T-helper 1 cell treated with Interleukin-12 subunit alpha and Interleukin-12 subunit beta and Interleukin-4 antibody, amounts not matched to agents 30 ng/mL and 1 ng/mL, for 36 hours (primary cell): ENCODE results near the gene ACTR1A. TPM values are rescaled to one million over a fixed set of nuclear protein-coding genes. Genes with fewer than 3 reads are reported as not detected.

Experiments used
- intact Hi-C: fragments of 100-400 bp; cut with micrococcal nuclease; formaldehyde crosslinking; loops from one replicate; pipeline ENCODE4 v1.15.1; 2024
- total RNA-seq: library from RNA; stranded (reverse); gene quantifications from 2 replicates; pipeline ENCODE4 v1.2.3, GENCODE V29; 2022

The ACTR1A gene
- total RNA-seq, 1 donor from 2014 or later, result 74.9 TPM

- intact Hi-C loops, result loop anchor here (1.0 to 10.0 kb wide), 14 partner anchors 11 to 964 kb away; partner anchors contain the start of genes ACTR1A, ARL3, ATP5MK and GBF1
Measured at GRCh38 chr10:102432162-102432950, 70.2 kb downstream of the ACTR1A start, which contains the start of gene CUEDC2. TSS of gene CUEDC2 (minus strand) at chr10:102432574. CDS start at chr10:102425188, 7,386 bp downstream.

GRCh38 chr10:102431452-102432124 is 70.9 kb downstream of the ACTR1A start:
- intact Hi-C loops, result loop anchor here (1.0 to 10.0 kb wide), 14 partner anchors 10 to 965 kb away; partner anchors contain the start of genes ACTR1A, ARL3, ATP5MK and GBF1

DNA sequence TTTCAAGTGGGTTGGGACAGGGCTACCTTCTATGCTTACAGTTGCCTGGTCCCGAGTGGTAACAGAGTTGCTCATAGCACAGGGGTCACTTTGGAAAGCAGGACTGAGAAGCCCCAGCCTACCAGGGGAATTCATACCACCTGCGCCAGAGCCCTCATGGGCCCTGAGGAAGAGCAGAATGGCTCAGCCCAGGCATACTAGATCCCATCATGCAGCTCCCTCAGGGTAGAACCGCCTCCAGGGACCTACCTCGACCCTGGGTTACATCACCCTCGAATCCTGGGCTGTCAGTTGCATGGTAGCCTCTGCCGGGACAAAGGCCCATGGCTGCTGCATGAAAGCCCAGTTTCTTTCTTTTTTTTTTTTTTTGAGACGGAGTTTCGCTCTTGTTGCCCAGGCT is 73.0 kb downstream of the ACTR1A start:
- intact Hi-C loops, result loop anchor here (10.0 kb wide), 1 partner anchor 365 kb away; the partner anchor contains the start of gene HPS6

Other genes with a start within 250 kb of the ACTR1A start
- 313 and 319 TPM in 2 replicates for gene NFKB2, start 107.0 kb downstream of the ACTR1A start, total RNA-seq
- 2.4 and 3.7 TPM in 2 replicates for gene PSD, start 83.9 kb downstream of the ACTR1A start, total RNA-seq
- 14.6 and 15.1 TPM in 2 replicates for gene FBXL15, start 81.9 kb downstream of the ACTR1A start, total RNA-seq
- 61.7 and 65.3 TPM in 2 replicates for gene CUEDC2, start 70.1 kb downstream of the ACTR1A start, total RNA-seq
- gene C10orf95, start 51.2 kb downstream of the ACTR1A start, total RNA-seq, result 0.20 TPM in 1 of 2 replicates, not detected in the other
- gene SUFU, start 1.3 kb upstream of the ACTR1A start, total RNA-seq, result 12.9 and 13.3 TPM in 2 replicates
- gene TRIM8, start 141.8 kb upstream of the ACTR1A start, total RNA-seq, result 55.1 and 57.5 TPM in 2 replicates
- gene ARL3, start 211.7 kb upstream of the ACTR1A start, total RNA-seq, result 4.0 and 4.2 TPM in 2 replicates
- 20.9 and 25.6 TPM in 2 replicates for gene SFXN2, start 211.9 kb upstream of the ACTR1A start, total RNA-seq
- gene WBP1L, start 241.2 kb upstream of the ACTR1A start, total RNA-seq, result 35.2 and 35.9 TPM in 2 replicates